ENCODE measurements around the gene FASTKD2. TPM values are rescaled to one million over a fixed set of nuclear protein-coding genes. Genes with fewer than 3 reads are reported as not detected.

FASTKD2 gene
- total and polyA plus RNA-seq, 2 of the 4 experiments (the other 2 are of a cell fraction) = 17.6 to 50.4 TPM

DNA sequence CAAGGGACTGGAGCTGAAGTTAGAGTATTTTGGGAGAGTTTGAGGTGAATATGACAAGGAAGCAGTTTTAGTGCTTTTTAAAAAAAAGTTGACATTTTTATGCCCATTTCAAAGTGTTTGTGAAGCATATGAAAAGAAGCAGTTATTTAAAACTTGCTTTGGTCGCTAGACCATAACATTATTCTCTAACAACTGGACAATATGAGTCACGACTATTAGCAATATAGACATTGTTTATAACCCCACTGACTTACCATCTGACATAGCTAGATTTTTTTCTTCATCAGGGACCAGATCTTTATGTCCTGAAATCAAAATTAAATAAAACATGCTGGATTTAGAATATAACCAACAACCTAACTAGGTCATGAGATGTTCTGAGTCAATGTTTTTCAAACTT lies 24.6 kb upstream of the FASTKD2 start:
- Histone ChIP-seq H3K36me3 (ENCODE audit: control insufficient read depth, insufficient read depth, low read length) (no peaks in the 10 kb centered on the region), H2BK5ac (ENCODE audit: low read depth, low read length, poor library complexity, severe bottlenecking) (no peak overlapping the region), H3K14ac (replicated peaks; ENCODE audit: low read depth, low read length) (no peak overlapping the region), H3K27ac (ENCODE audit: insufficient read depth, low read length) (no peak overlapping the region), H4K91ac (ENCODE audit: insufficient read depth, low read depth, low read length) (no peak overlapping the region), H3K4me3 (ENCODE audit: insufficient read depth, low read depth, low read length) (no peak overlapping the region), H2BK15ac (ENCODE audit: low read depth, low read length) (no peak overlapping the region), H3K9me3 (ENCODE audit: control insufficient read depth, insufficient read depth, low read length) (no peaks in the 10 kb centered on the region), H3K56ac (ENCODE audit: extremely low read depth, insufficient read depth, low read length) (no peak overlapping the region), H3K27me3 (ENCODE audit: control insufficient read depth, insufficient read depth, low read length) (no peaks in the 10 kb centered on the region), H2AK9ac (replicated peaks; ENCODE audit: low read depth, low read length, poor library complexity) (no peak overlapping the region), H3K9ac (ENCODE audit: low read depth, low read length) (no peak overlapping the region), H4K20me1 (ENCODE audit: insufficient read depth, low read length) (no peaks in the 10 kb centered on the region), H2BK120ac (ENCODE audit: low read depth, low read length) (no peak overlapping the region), H3K23ac (ENCODE audit: low read depth, low read length) (no peak overlapping the region), H3K4ac (ENCODE audit: low read depth, low read length) (no peak overlapping the region), H4K5ac (ENCODE audit: low read depth, low read length) (no peak overlapping the region), H3K4me1 (ENCODE audit: control insufficient read depth, insufficient read depth, low read length) (no peaks in the 10 kb centered on the region), H2BK20ac (ENCODE audit: low read depth, low read length) (no peak overlapping the region), H2AFZ (replicated peaks; ENCODE audit: low read length, poor library complexity) (no peak overlapping the region), H3K79me1 (ENCODE audit: low read depth in 1 of 2, low read length in 2 of 2) (no peaks in the 10 kb centered on the region), H3K9me1 (ENCODE audit: insufficient read depth, low read length) (no peaks in the 10 kb centered on the region), H2AK5ac (ENCODE audit: low read depth, low read length) (no peak overlapping the region), H4K8ac (ENCODE audit: low read depth in 2 of 2, low read length in 2 of 2) (no peak overlapping the region), H3K4me2 (ENCODE audit: low read depth, low read length) (no peak overlapping the region), H3K18ac (ENCODE audit: low read depth, low read length) (no peak overlapping the region)
- CTCF ChIA-PET = no interaction called here
- intact Hi-C loops (cut with micrococcal nuclease) = no loop called here
- BruUV-seq (replicated peaks) = no TSS peak
- ATAC-seq (ENCODE audit: low read depth) (no peak), DNase-seq (no peak)
- dilution Hi-C loops (cut with HindIII; ENCODE audit: low sequenced_read_pairs, unreplicated experiment) = no loop called here
- WGBS, 2 experiments (ENCODE audit: extremely low coverage in 2 of 2, insufficient read length in 1 of 2) = no CpG with 5 or more reads among the region's 2 CpGs
- in situ Hi-C loops (cut with MboI; ENCODE audit: low sequenced_read_pairs) = no loop called here
- POLR2A ChIA-PET (ENCODE audit: unreplicated experiment) = no interaction called here
- TF ChIP-seq MAZ (IDR thresholded peaks at IDR 0.05; ENCODE audit: borderline replicate concordance, low read depth, low read length) (no peak), RFX5 (IDR thresholded peaks at IDR 0.05; ENCODE audit: low read depth, low read length) (no peak), SMC3 (IDR thresholded peaks at IDR 0.05; ENCODE audit: low read depth, low read length) (no peak), MXI1 (IDR thresholded peaks at IDR 0.05; ENCODE audit: borderline replicate concordance, low read depth, low read length) (no peak), RAD21 (IDR thresholded peaks at IDR 0.05; ENCODE audit: low read length) (no peak), MAFK (IDR thresholded peaks at IDR 0.05; ENCODE audit: low read depth, low read length) (no peak), RCOR1 (IDR thresholded peaks at IDR 0.05; ENCODE audit: insufficient replicate concordance, low read length) (no peak), CHD1 (IDR thresholded peaks at IDR 0.05; ENCODE audit: low read depth, low read length) (no peak), FOS (IDR thresholded peaks at IDR 0.05; ENCODE audit: low read depth, low read length) (no peak), BHLHE40 (IDR thresholded peaks at IDR 0.05; ENCODE audit: low read depth, low read length) (no peak)
- TF ChIP-seq, protein P1, sequence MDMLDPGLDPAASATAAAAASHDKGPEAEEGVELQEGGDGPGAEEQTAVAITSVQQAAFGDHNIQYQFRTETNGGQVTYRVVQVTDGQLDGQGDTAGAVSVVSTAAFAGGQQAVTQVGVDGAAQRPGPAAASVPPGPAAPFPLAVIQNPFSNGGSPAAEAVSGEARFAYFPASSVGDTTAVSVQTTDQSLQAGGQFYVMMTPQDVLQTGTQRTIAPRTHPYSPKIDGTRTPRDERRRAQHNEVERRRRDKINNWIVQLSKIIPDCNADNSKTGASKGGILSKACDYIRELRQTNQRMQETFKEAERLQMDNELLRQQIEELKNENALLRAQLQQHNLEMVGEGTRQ (IDR thresholded peaks at IDR 0.05; ENCODE audit: low read depth, low read length) = no peak
- TF ChIP-seq, protein P2, sequence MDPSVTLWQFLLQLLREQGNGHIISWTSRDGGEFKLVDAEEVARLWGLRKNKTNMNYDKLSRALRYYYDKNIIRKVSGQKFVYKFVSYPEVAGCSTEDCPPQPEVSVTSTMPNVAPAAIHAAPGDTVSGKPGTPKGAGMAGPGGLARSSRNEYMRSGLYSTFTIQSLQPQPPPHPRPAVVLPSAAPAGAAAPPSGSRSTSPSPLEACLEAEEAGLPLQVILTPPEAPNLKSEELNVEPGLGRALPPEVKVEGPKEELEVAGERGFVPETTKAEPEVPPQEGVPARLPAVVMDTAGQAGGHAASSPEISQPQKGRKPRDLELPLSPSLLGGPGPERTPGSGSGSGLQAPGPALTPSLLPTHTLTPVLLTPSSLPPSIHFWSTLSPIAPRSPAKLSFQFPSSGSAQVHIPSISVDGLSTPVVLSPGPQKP (IDR thresholded peaks at IDR 0.05; ENCODE audit: borderline replicate concordance, low read depth, low read length) = no peak
